Panc1 (cell line): ENCODE results near the gene UBTD2. TPM values are rescaled to one million over a fixed set of nuclear protein-coding genes. Genes with fewer than 3 reads are reported as not detected.

Source experiments
- ATAC-seq: fragments of 200-7000 bp; cut with Tn5 transposase; 2 replicates; pipeline ENCODE4 v1.9.1; 2020; ENCODE audit warnings: mild to moderate bottlenecking, moderate library complexity
- BruUV-seq: library from RNA; stranded (reverse); fragments of 400-500 nt; replicated peaks from 2 replicates; lab custom pipeline; 2021; lab: Mats Ljungman, UMichigan
- CTCF ChIA-PET: fragments of 300-600 bp; sonication (Branson Sonifier 250); formaldehyde crosslinking; loops from one replicate; lab custom pipeline; 2022; ENCODE audit warnings: antibody characterized with exemption; lab: Charles Lee
- POLR2A ChIA-PET: fragments of 300-600 bp; sonication (Branson Sonifier 250); formaldehyde crosslinking; loops from one replicate; lab custom pipeline; 2022; ENCODE audit warnings: antibody characterized with exemption; lab: Charles Lee
- DNase-seq: peaks from one replicate; pipeline ENCODE4 v3.0.0-alpha.2; 2010; ENCODE audit warnings: low read depth, low spot score
- H3K27ac ChIP-seq: 2 replicates; pipeline ENCODE4 v1.5.1; 2011; ENCODE audit warnings: mild to moderate bottlenecking, low read length, inconsistent platforms
- H3K27me3 ChIP-seq: fragments of 200-500 bp; sonication (Bioruptor generic); 2 replicates; pipeline ENCODE4 v1.6.0; 2014; ENCODE audit warnings: low read length, inconsistent platforms; ENCODE audit not compliant: control insufficient read depth, insufficient read depth
- H3K36me3 ChIP-seq: fragments of 200-500 bp; sonication (Bioruptor generic); 2 replicates; pipeline ENCODE4 v1.5.1; 2014; ENCODE audit warnings: inconsistent platforms, mild to moderate bottlenecking, low read length, moderate library complexity; ENCODE audit not compliant: control insufficient read depth, insufficient read depth
- H3K4me1 ChIP-seq: 2 replicates; pipeline ENCODE4 v1.5.1; 2011; ENCODE audit warnings: inconsistent platforms, mild to moderate bottlenecking, low read length, moderate library complexity; ENCODE audit not compliant: control insufficient read depth, insufficient read depth
- H3K4me3 ChIP-seq, 2 experiments: 2 replicates each; pipeline ENCODE4 v1.5.1; 2011 to 2012; ENCODE audit warnings: low read depth in 2 of 2, low read length in 2 of 2, mild to moderate bottlenecking in 2 of 2, inconsistent platforms in 1 of 2, moderate library complexity in 1 of 2
- H3K9me3 ChIP-seq: fragments of 200-500 bp; sonication (Bioruptor generic); 2 replicates; pipeline ENCODE4 v1.5.1; 2014; ENCODE audit warnings: low read depth, mild to moderate bottlenecking, inconsistent platforms, low read length, moderate library complexity; ENCODE audit not compliant: control insufficient read depth, insufficient read depth
- POLR2AphosphoS5 ChIP-seq: IDR thresholded peaks from 2 replicates; pipeline ENCODE4 v1.6.1; 2012; ENCODE audit warnings: mild to moderate bottlenecking, low read depth, low read length, moderate library complexity
- SIN3A ChIP-seq: IDR thresholded peaks from 2 replicates; pipeline ENCODE4 v1.6.1; 2012; ENCODE audit warnings: low read depth, mild to moderate bottlenecking, low read length, moderate library complexity, borderline replicate concordance; ENCODE audit not compliant: insufficient read depth
- TCF7L2 ChIP-seq: IDR thresholded peaks from 2 replicates; pipeline ENCODE4 v1.6.1; 2011; ENCODE audit warnings: mild to moderate bottlenecking, low read depth, low read length, inconsistent platforms
- in situ Hi-C: cut with HindIII; loops from 2 replicates; pipeline ENCODE4 v1.10.0; 2016; ENCODE audit warnings: low sequenced_read_pairs, low pct_unique_long_range_greater_than_20kb
- intact Hi-C: fragments of 100-400 bp; cut with micrococcal nuclease; formaldehyde crosslinking; loops from one replicate; pipeline ENCODE4 v1.10.0; 2022; ENCODE audit not compliant: unreplicated experiment
- total RNA-seq: library from RNA; stranded (reverse); gene quantifications from one replicate; pipeline ENCODE4 v1.2.1, GENCODE V29; 2021; ENCODE audit not compliant: unreplicated experiment
- TF ChIP-seq, protein P1 (sequence below), 2 experiments: IDR thresholded peaks; 2 replicates each; pipeline ENCODE4 v1.6.1; 2011 to 2012; ENCODE audit warnings: low read depth in 2 of 2, control low read depth in 1 of 2, low read length in 1 of 2, mild to moderate bottlenecking in 1 of 2, moderate library complexity in 1 of 2; ENCODE audit not compliant: insufficient read depth in 1 of 2
- TF ChIP-seq, protein P2 (sequence below): fragments of 450-650 bp; IDR thresholded peaks from 2 replicates; pipeline ENCODE4 v1.5.1; 2017; ENCODE audit warnings: mild to moderate bottlenecking

UBTD2 gene
- total RNA-seq, 1 experiment from 2014 or later: 32.5 TPM

DNA sequence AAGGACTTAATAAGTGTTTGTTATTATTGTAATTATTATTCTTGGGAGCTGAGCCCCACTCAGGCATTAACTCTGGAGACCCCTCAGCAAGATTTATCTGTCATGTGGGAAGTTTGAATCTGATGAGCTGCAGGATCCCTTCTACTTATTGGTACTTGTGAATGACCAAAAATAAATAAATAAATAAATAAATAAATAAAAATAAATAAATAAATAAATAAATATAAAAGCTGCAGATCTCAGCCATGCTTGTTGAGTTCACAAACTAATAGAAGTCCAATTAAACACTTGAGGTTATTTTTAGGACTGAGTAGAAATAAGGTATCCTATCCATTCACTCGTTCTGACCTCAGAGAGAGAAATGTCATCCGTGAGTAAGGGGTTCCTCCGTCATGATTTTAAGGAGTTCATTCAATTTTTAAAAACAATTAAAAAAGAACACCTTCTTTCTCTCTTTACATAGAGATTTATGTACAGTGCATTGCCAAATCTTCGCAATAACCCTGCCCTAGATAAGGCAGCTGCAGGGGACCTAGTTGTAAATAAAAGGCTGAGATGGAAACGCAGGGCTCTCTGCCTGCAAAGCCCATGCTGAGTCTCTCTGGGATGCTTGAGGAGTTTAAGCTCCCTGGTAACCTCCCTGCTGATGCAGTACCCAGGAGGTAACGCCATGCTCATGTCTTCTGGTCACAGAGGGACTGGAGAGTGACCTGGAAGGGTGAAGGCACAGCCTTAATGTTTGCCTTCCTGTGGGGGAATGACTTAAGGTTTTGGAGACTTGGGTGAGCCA is 88.4 kb downstream of the UBTD2 start:
- POLR2A ChIA-PET: interaction anchor here (0.6 kb wide), 2 partner anchors 136 to 278 kb away, joined by 5 to 9 read pairs; no protein-coding TSS in a partner anchor
- Histone ChIP-seq H3K4me3 (no peak overlapping the region), H3K4me1 (peaks cover 6% of the 10 kb centered on the region; the same call in 1 of the 2 replicates), H3K9me3 (no peaks in the 10 kb centered on the region), H3K27ac (no peak overlapping the region), H3K36me3 (no peaks in the 10 kb centered on the region), H3K27me3 (no peaks in the 10 kb centered on the region)
- CTCF ChIA-PET: no interaction called here
- TF ChIP-seq, protein P1, sequence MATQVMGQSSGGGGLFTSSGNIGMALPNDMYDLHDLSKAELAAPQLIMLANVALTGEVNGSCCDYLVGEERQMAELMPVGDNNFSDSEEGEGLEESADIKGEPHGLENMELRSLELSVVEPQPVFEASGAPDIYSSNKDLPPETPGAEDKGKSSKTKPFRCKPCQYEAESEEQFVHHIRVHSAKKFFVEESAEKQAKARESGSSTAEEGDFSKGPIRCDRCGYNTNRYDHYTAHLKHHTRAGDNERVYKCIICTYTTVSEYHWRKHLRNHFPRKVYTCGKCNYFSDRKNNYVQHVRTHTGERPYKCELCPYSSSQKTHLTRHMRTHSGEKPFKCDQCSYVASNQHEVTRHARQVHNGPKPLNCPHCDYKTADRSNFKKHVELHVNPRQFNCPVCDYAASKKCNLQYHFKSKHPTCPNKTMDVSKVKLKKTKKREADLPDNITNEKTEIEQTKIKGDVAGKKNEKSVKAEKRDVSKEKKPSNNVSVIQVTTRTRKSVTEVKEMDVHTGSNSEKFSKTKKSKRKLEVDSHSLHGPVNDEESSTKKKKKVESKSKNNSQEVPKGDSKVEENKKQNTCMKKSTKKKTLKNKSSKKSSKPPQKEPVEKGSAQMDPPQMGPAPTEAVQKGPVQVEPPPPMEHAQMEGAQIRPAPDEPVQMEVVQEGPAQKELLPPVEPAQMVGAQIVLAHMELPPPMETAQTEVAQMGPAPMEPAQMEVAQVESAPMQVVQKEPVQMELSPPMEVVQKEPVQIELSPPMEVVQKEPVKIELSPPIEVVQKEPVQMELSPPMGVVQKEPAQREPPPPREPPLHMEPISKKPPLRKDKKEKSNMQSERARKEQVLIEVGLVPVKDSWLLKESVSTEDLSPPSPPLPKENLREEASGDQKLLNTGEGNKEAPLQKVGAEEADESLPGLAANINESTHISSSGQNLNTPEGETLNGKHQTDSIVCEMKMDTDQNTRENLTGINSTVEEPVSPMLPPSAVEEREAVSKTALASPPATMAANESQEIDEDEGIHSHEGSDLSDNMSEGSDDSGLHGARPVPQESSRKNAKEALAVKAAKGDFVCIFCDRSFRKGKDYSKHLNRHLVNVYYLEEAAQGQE (IDR thresholded peaks at IDR 0.05; ENCODE audit: insufficient read depth in 1 of 2, low read depth in 2 of 2, low read length in 1 of 2): no peak
- TF ChIP-seq, protein P2, sequence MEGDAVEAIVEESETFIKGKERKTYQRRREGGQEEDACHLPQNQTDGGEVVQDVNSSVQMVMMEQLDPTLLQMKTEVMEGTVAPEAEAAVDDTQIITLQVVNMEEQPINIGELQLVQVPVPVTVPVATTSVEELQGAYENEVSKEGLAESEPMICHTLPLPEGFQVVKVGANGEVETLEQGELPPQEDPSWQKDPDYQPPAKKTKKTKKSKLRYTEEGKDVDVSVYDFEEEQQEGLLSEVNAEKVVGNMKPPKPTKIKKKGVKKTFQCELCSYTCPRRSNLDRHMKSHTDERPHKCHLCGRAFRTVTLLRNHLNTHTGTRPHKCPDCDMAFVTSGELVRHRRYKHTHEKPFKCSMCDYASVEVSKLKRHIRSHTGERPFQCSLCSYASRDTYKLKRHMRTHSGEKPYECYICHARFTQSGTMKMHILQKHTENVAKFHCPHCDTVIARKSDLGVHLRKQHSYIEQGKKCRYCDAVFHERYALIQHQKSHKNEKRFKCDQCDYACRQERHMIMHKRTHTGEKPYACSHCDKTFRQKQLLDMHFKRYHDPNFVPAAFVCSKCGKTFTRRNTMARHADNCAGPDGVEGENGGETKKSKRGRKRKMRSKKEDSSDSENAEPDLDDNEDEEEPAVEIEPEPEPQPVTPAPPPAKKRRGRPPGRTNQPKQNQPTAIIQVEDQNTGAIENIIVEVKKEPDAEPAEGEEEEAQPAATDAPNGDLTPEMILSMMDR: no peak
- TF ChIP-seq TCF7L2 (no peak), POLR2AphosphoS5 (no peak), SIN3A (no peak)
- BruUV-seq: no TSS peak
- no peak for DNase-seq
- ATAC-seq: peak; percentile 68
- intact Hi-C loops (loop anchor here (10.0 kb wide), 1 partner anchor 90 kb away; the partner anchor contains the start of gene UBTD2), in situ Hi-C loops (no loop called here)

DNA sequence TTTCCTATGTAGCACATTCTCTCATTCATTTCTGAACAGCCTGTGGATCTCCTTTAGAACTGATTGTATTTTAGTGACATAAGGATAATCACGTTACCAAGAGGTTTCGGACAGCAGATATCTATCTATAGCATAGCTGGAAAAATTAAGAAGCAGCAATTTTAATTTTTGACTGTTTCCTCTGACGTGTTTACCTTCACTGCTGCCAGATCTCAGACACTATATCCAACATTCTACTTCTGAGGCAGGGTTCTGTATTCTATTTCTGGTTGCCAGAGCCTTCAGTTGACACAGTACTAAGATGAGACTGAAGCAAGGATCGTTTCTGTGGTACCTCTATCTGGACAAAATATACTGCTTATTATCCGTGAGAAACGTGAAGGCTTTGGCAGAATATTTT is 89.7 kb downstream of the UBTD2 start, which contains the start of gene EFCAB9:
Gene EFCAB9, plus strand, starts transcription at position 301 of the 400 bp plus-strand sequence. Its CDS starts 1 bp downstream, at position 302.
- DNase-seq (no peak), ATAC-seq (no peak)
- H3K4me1 ChIP-seq: peaks cover 11% of the 10 kb centered on the region; the same call in 1 of the 2 replicates
- in situ Hi-C loops (no loop called here), intact Hi-C loops (loop anchor here (10.0 kb wide), 1 partner anchor 91 kb away; the partner anchor contains the start of gene UBTD2)
- no peak for TF ChIP-seq TCF7L2
- TF ChIP-seq, protein P1 (IDR thresholded peaks at IDR 0.05; ENCODE audit: insufficient read depth in 1 of 2, low read depth in 2 of 2, low read length in 1 of 2): no peak
- no peak for TF ChIP-seq POLR2AphosphoS5
- TF ChIP-seq, protein P2: no peak
- no peak for TF ChIP-seq SIN3A
- 0 out of 2 replicates have a peak within 1 kb of the TSS, but pooled peaks have one; percentile 41 for H3K27ac ChIP-seq
- H3K27me3 ChIP-seq: no peaks in the 10 kb centered on the region
- ChIA-PET POLR2A (no interaction called here), CTCF (no interaction called here)
- no peaks in the 10 kb centered on the region for H3K36me3 ChIP-seq
- H3K4me3 ChIP-seq: peak within 1 kb of the TSS; percentile 16 to 21; a peak in 2 of 4 replicates
- BruUV-seq: no TSS peak
- H3K9me3 ChIP-seq: no peaks in the 10 kb centered on the region
